Hepatocyte (in vitro differentiated cells): ENCODE measurements around the gene CRMP1.

Experiments used
- EZH2 ChIP-seq: fragments of 200-600 bp; sonication (generic); IDR thresholded peaks from 2 replicates; pipeline ENCODE4 v1.6.1; 2016; ENCODE audit warnings: antibody characterized with exemption, mild to moderate bottlenecking, borderline replicate concordance
- TF ChIP-seq, protein P1 (sequence below): fragments of 200-600 bp; sonication (generic); IDR thresholded peaks from 2 replicates; pipeline ENCODE4 v1.5.1; 2016; ENCODE audit warnings: antibody characterized with exemption, mild to moderate bottlenecking; ENCODE audit not compliant: poor library complexity

- TF ChIP-seq, protein P1, sequence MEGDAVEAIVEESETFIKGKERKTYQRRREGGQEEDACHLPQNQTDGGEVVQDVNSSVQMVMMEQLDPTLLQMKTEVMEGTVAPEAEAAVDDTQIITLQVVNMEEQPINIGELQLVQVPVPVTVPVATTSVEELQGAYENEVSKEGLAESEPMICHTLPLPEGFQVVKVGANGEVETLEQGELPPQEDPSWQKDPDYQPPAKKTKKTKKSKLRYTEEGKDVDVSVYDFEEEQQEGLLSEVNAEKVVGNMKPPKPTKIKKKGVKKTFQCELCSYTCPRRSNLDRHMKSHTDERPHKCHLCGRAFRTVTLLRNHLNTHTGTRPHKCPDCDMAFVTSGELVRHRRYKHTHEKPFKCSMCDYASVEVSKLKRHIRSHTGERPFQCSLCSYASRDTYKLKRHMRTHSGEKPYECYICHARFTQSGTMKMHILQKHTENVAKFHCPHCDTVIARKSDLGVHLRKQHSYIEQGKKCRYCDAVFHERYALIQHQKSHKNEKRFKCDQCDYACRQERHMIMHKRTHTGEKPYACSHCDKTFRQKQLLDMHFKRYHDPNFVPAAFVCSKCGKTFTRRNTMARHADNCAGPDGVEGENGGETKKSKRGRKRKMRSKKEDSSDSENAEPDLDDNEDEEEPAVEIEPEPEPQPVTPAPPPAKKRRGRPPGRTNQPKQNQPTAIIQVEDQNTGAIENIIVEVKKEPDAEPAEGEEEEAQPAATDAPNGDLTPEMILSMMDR: no peak
- TF ChIP-seq EZH2: no peak
These were observed 77.2 kb downstream of the CRMP1 start for GRCh38 chr4:5815641-5816040.
